Stimulated activated CD4-positive, alpha-beta T cell treated with anti-CD3 and anti-CD28 coated beads, Interleukin-4, amount 100 ng/mL, for 48 hours (primary cell): Measurements from ENCODE around the gene NKX2-1.
"Not testable (repeated sequence)": the region's sequence is repeated elsewhere in the genome, so short reads cannot be mapped to it uniquely, and the experiment has no call there.

Experiments used
- DNase-seq, 2 donors: peaks; one replicate each; pipeline ENCODE4 v3.0.0-alpha.2; 2020; ENCODE audit warnings: low read depth in 2 of 2

NKX2-1 gene

DNA sequence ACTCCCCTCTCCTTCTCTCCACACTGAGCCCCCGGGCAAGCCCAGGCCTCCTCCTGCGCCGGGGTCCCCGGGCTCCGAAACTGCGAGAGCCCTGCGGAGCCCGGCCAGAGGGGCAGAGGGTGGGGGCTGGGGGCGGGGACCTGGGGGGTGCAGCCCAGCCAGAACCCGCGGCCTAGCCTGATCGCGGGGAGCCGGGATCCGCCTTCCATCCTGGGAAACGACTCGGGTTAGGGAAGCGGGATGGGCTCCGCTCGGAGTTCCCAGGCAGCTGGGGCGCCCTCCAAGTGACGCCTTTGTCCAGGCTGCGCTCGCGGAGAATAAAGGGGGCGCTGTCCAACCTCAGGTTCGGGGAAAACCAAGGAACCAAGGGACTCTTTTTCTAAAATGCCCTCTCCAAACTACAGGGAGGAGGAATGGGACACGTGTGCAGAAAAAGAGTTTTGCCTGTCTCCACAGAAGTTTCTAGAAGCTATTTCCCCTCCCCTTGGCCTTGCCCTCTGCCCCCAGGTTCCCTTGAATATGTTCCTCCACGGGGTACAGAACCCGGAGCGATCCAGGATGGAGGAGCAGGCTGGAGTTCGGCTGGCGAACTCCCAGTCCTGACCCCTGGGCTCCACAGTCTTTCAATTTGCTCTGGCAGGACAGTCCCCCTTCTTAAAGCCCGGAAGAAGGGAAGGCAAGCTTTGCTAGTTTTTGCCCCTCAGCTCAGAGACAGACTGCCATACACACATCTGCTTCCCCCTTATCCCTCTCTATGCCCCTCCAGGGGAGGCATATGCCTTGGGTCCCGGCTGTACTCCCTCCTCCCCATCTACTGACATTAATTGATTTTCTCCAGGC, 13.9 kb downstream of the NKX2-1 start:
- no peak for DNase-seq

DNA sequence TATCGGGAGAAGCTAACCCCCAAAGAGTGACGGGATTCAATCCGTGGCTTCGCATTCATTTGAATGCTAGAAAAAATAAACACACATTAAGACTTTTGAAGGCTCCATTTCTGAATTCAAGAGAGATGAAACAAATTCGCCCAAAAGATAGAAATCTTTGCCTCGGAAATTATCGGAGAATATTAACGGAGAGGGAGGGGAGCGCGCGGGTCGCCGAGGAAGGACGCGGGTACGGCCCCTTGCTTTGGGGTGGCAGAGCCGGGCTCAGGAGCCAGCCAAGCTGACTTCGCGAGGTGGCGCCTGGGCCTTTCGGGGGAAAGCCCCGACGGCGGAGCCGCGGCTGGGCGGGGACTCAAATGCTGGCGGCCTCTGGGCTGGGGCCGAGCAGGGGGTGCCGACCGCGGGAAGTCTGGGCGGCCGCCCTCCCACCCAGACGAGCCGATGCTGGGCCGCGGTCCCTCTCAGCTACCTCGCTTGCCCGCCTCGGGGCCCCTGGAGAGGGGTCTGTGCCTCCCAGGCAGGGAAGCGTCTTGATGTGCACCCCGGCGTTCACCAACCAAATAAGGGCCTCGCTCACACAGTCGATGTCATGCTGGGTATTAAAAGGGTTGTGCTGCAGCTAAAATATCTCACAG, 14.7 kb downstream of the NKX2-1 start:
- no peak for DNase-seq

DNA sequence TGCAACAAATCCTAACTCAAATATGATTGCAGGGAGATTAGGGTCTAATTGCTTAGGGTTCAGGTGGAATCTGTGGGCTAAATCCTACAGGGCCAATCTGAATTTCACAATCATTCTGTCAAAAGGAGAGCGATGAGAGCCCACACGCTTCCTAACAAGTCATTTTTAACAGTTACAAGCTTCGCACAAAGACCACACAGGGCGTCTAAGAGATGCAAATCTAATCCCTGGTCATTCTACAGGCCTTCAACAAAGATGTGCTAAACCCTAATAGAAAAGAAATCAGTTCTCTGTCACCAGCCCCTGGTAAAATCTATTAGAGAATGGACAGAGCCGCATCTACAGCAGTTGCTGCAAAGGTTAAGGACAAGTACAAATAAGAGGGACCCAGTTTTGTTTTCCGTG, 15.3 kb downstream of the NKX2-1 start:
- DNase-seq: no peak

DNA sequence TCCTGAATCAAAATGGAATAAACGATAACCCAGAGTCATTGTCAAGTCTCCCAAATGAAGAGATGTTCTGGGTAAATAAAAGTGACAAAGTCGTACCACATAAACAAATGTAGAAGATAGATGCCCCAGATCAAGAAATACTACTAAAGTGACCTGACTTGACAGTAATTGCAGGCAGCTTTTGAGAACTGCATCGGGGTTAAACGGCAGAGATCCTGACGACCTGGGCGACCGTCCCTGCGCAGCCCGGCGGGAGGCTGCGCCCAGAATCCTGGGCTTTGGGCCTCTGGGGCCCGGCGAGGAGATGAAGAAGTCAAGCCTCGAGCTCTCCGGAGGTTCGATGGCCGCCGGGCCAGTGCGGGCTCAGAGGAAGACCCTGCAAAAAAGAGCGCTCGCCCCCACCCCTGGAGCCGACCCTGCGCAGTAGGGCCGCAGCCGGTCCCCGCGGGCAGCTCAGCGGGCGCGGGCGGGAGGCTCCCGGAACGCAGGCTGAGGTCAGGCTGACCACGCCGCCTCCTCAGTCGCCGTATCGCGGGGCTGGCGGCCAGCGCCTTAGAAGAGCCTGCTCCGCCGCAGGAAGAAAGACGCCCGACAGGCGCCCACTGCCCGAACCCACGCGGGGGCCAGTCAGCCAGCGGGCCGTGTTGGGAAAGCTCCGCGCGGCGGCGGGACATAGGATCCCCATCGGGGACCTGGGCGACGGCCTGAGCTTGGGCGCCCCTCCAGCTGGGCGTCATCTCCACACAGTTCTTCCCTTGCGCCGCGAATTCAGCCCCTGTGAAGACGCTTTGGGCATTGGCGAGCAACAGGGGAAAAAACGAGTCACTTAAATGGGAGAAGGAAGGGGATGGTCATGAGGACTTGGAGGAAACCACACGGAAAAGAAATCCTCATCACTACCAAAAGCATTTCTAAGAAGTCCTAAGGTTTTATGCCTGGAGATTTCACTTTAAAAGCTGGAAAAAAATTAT, 16.0 kb downstream of the NKX2-1 start:
- DNase-seq: no peak

DNA sequence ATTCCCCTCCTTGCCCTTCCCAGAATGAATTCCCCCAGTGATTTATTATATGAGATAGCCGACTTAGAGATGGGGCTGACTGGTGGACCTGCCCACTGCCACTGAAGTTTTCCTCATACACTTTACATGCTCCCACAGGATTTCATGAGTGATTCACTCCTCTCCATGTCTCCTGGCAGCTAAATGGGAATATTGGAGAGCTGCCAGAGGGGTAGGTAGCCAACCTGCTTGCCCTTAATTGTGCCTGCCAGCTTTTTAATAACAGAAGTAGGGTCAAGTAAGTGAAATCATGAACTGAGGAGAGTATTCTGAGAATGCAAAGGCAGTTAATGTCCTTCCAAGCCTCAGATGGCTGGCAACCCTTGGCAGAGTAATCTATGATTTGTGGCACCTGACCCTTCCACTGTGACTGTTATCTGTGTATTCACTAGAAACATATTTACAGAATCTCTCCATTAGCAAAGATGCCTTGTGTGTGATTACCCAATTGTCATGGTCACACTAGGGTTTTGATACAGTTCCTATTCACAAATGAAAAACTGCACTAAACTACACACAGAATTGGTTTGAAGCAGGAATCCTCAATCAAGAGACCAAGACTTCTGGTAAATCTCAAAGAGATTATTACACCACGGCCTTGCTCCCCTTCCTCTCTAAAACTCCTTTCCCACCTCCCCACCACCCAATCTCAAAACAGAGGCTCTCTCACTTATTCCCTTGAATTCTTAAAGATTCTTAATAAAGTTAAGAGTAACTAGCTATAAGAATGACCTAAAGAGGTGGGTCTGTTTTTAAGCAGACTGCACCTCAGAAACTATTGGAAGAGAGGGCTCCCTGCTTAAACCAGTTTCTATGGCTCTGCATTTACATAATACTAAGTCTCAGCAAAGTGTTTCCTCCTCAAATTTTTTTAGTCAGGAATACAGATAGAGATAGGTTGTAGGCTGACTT, 17.2 kb downstream of the NKX2-1 start:
- DNase-seq: no peak

DNA sequence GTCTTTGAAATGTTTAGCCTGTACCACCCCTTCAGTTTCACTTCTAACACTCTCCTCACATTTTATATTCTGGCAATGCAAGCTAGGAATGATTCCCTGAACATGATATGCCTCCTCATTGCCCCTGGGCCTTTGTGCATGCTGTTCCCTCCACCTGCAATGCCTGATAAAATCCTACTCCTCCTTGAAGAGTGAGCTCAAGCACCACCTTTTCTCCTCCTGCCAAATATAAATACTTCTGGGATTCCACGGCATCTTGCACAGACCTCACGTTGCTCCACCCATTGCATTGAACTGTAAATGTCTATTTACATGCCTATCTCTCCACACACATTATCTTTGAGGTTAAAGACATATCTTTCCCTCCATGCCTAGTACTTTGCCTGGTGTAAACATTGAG, 21.1 kb downstream of the NKX2-1 start:
- DNase-seq: no peak

DNA sequence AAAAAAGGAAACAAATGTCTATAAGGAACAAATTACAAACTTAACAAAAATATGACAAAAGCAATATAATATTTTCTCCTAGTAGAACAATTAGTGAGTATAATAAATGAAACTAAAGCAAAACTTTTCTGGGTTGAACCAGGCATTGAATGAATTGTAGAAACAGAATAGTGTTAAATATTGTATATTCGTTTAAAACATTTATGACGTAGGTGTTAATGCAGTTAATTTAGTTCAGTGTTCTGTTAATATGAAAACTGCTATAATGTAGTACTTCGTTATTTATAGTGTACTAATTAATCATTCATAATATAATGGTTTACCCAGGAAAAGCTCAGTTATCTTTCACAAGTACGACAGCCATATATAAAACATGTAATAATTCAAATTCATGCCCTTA, 23.7 kb downstream of the NKX2-1 start:
- no peak for DNase-seq

DNA sequence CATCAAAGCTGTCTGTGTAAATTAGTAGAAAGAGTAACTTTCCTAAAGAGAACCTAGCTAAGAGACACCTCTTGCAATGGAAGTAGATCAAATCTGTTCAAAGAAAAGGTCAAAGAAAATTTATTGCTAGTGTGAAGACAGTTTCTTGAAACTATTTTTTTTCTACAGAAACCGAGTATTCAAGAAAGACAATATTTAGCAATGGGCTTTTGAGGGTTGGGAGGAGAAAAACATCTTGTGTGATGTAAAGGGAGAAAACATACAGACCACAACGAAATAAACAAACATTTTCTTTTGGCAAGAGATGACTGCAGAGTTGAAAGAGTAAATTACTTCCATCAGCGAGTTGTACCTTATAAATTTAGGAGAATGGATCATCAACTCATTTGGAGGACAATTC, 24.4 kb downstream of the NKX2-1 start:
- no peak for DNase-seq

DNA sequence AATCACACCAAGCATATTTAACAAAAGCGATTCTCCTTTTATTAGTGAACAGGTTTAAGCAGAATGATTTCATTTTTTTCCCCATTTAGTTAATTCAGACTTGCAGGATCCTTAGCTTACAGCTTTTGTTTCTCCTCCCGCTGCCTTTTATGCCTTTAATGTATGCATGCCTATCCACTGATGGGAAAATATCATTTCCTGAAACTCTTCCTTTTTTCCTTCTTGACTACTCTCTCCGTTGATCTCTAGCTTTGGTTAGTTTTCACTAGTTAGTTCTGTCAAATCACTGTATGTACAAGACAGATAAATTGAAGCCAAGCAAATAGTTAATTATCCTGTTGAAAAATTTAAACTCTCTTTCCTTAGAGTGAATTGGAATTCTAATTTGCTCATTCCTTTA, 26.3 kb downstream of the NKX2-1 start:
- no peak for DNase-seq

DNA sequence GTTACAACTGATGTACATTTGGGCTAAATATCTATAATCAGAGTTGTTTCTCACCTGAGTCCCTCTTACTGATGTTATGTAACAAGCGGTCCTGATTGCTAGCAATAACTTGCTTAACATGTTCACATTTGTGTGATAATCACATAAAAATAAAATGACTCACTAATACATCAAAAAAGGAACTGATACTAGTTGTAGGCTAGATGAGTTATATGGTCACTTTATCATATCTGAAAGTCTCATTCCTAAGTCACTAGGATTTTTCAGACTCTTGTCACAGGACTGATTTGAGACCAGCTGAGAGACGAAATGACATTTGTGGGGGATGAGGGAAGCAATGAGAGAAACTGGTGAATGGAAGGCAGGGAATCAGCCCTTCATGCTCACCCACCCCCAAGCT, 34.3 kb downstream of the NKX2-1 start:
- no peak for DNase-seq

DNA sequence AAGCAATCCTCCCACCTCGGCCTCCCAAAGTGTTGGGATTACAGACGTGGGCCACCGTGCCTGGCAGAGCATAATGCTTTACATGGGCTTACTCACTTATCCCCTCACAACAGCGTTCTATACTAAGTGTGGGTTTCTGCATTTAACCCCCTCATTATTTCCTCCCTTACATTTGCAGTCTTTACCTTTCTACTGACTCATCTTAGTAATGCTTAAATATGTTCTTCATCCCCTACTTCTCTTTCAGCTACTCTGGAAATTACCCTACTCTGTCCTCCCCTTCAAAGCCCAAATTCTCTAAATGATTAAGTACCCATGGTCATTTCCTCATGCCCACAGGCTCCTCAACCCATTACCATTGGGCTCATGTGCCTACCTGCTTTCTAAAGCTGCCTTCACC, 40.7 kb downstream of the NKX2-1 start:
- DNase-seq: no peak

DNA sequence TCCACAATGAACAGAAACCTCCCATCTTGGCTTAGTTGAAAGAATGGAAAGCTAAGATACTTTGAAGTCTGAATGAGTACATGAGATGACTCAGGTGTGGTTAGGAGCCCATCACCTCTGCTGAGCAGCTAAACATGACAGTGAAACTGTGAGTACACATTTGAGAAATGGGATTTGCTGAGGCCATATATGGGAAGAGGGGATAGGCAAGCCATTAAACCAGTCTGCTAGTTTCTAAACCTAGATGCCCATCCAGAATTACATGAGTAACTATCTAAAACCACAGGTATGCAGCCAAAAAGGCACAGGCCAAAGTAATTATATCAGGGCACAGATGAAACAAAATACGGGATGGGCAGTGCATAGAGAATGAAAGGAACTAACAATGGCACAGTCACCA, 41.2 kb downstream of the NKX2-1 start:
- DNase-seq: no peak

DNA sequence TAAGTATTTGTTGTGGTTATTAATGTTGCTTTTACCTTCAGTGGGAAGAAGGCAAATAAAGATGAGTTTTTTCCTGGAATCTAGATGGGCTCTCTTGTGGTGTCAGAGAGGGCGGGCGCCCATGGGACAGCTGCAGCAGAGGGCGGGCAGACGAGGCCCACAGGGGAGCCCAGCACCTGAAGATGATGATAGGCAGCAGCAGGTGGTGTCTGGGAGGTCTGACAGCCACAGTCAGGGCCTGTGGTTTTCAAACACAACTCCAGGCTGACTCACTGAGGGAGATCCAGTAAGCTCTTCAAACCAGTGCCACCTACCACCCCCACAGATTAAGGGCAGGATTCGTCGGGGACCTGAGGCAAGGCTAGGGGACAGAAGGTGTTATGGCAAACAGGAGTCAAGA, 42.8 kb downstream of the NKX2-1 start:
- DNase-seq: no peak

DNA sequence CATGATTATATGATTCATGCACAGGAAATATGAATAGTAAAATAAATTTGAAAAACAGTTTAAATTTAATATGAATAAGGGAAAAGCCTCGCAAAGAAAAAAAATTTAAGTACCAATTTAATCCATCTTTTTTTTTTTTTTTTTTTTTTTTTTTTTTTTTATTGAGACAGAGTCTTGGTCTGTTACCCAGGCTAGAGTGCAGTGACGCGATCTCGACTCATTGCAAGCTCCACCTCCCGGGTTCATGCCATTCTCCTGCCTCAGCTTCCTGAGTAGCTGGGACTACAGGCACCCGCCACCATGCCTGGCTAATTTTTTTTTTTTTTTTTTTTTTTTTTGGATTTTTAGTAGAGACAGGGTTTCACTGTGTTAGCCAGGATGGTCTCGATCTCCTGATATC, 44.0 kb downstream of the NKX2-1 start:
- not testable (repeated sequence) for DNase-seq

DNA sequence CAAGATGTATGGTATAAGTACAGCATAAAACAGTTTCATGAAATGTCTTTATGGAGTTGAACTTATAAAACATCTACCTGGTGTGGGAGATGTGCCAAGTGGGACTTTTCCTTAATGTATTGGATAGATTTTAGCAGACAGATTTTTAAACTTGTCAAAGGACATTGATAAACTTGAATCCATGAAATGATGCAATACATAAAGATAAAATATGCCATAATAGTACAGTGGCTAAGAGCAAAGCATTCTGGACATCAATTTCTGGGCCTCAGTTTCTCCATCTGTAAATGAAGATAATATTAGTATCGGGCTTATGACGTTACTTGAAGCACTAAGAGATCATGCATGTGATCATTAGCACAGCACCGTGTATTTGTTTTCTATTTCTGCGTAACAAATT, 45.4 kb downstream of the NKX2-1 start:
- DNase-seq: no peak

DNA sequence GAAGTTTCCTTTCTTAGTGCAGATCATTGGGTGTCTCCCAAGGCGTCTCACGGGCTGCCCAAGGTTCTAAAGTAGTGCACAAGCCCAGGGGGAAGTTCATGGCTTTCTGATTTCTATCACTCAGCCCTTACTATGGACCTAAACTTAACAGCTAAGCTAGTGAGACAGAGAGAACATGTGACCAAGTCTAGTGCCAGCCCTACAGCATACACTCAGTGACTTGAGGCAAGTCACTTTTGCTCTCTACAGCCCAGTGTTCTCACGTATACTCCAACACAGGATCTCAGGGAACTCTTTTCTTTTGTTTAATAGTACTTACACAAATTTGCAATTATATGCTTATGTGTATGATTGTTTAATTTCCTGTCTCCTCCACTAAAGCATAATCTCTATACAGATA, 48.6 kb downstream of the NKX2-1 start:
- no peak for DNase-seq

DNA sequence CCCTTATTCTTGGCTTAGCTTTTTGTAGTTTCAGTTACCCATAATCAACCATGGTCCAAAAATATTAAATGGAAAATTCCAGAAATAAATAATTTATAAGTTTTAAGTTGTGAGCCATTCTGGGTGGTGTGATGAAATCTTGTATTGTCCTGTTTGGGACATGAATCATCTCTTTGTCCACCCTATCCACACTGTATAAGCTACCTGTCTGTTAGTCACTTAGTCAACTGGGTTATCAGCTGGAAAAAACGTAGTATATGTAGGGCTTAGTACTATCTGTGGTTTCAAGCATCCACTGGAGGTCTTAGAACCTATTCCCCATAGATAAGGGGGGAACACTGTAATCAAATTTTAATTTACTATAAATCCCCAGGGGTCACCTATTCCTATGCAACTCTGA, 52.7 kb downstream of the NKX2-1 start:
- no peak for DNase-seq
